HG03439 (cell line): Measurements from ENCODE around the gene ZNF496.
"Not testable (repeated sequence)": the region's sequence is repeated elsewhere in the genome, so short reads cannot be mapped to it uniquely, and the experiment has no call there.

ENCODE experiments used
- ATAC-seq: cut with Tn5 transposase; IDR thresholded peaks from one replicate; pipeline ENCODE4 v1.9.1; 2021; ENCODE audit warnings: mild to moderate bottlenecking, moderate library complexity; ENCODE audit not compliant: unreplicated experiment

Gene ZNF496

GRCh38 chr1:247331525-247332214, at the start of gene ZNF496:
Gene ZNF496 (minus strand): TSS chr1:247331867. CDS start chr1:247329578, 2,289 bp downstream.
- ATAC-seq = peak; percentile 66

DNA sequence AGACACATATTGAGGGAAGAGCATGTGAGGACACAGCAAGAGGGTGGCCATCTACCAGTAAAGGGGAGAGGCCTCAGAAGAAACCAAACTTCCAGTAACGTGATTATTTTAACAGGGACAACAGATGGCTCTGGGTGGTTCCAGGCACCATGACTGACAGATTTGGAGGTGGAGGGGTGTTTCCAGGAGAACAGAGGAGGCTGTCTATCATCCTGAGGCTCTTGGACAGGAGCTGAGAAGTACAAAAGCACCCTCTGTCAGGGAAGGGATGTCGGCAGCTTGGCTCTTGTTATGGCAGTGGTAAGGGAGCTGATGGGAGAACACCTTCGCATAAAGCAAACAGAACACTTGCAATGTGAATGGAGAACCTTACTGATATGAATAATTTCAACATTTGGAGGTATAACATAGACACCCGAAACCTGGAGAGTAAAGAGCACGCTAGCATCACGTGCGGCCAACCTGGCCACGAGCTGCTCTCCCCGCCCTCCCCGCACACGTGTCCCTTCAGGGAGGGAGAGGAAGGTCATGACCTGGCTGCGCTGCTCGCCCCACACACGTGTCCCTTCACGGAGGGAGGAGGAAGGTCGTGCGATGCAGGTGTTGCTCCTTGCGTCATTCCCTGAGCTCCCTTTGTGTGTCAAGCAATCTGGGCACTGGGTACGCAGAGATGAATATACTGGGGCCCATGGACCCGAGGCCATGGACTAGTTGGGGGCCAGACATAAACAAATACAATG, 46.8 kb upstream of the ZNF496 start:
- ATAC-seq = no peak

- ATAC-seq = not testable (repeated sequence)
These were observed 46.0 kb upstream of the ZNF496 start for GRCh38 chr1:247377656-247378055.

DNA sequence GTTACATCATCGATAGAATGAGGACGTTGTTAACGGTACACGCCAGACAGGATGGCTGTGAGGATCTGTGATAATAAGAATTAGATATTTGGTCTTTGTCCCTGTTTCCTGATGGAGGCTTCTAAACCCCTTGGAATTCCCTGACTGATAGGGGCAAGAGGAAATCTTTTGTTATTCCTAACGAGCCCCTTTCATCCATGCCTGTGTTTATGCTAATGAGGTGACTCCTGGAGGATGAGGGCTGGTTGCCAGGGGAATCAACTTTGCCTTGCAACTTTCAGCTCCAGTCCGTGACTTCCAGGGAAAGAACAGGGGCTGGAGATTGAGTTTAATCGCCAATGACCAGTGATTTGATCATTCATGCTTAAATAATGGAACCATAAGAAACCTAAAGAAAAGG, 45.0 kb upstream of the ZNF496 start:
- no peak for ATAC-seq

GRCh38 chr1:247375747-247376146, 44.1 kb upstream of the ZNF496 start:
- no peak for ATAC-seq

- ATAC-seq = not testable (repeated sequence)
These were observed 43.1 kb upstream of the ZNF496 start for GRCh38 chr1:247374651-247375334.

GRCh38 chr1:247373721-247374141, 42.1 kb upstream of the ZNF496 start:
- no peak for ATAC-seq

DNA sequence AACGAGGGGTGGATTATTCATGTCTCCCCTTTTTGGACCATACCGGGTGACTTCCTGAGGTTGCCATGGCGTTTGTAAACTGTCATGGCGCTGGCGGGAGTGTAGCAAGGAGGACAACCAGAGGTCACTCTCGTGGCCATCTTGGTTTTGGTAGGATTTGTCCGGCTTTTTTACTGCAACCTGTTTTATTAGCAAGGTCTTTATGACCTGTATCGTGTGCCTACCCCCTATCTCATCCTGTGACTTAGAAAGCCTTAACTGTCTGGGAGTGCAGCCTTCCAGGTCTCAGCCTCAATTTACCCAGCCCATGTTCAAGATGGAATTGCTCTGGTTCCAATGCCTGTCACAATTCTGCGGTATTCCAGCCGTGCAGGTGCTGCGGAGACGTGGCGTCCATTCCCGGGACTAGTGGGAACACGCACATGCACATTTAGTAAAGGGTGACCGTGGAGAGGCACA, 40.2 kb upstream of the ZNF496 start:
- ATAC-seq = no peak

GRCh38 chr1:247370786-247371732, 39.4 kb upstream of the ZNF496 start:
- no peak for ATAC-seq

- no peak for ATAC-seq
These were observed 37.0 kb upstream of the ZNF496 start for GRCh38 chr1:247368490-247369145.

DNA sequence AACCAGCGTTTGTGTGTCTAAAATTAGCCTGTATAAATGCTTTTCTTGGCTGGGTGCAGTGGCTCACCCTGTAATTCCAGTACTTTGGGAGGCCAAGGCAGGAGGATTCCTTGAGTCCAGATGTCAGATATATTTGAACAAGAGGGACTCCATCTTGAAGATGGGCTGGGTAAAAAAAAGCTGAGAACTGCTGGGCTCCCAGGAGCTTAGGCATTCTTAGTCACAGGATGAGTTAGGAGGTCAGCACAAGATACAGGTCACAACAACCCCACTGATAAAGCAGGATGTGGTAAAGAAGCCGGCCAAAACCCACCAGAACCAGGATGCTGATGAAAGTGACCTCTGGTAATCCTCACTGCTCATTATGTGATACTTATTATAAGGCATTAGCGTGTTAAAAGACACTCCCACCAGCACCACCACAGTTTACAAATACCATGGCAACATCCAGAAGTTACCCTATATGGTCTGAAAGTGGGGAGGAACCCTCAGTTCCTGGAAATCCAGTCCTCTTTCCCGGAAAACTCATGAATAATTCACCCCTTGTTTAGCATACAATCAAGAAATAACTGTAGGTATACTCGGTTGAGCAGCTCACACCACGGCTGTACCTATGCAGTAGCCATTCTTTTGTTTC, 36.2 kb upstream of the ZNF496 start:
- ATAC-seq = no peak

- no peak for ATAC-seq
These were observed 35.4 kb upstream of the ZNF496 start for GRCh38 chr1:247366926-247367645.

DNA sequence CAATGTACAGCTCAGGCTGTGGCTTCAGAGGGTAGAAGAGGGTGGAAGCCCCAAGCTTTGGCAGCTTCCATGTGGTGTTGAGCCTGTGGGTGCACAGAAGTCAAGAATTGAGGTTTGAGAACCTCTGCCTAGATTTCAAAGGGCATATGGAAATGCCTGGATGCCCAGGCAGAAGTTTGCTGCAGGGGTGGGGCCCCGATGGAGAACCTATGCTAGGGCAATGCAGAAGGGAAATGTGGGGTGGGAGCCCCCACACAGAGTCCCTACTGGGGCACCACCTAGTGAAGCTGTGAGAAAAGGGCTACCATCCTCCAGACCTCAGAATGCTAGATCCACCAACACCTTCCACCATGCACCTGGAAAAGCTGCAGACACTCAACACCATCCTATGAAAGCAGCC, 34.7 kb upstream of the ZNF496 start:
- ATAC-seq = not testable (repeated sequence)

DNA sequence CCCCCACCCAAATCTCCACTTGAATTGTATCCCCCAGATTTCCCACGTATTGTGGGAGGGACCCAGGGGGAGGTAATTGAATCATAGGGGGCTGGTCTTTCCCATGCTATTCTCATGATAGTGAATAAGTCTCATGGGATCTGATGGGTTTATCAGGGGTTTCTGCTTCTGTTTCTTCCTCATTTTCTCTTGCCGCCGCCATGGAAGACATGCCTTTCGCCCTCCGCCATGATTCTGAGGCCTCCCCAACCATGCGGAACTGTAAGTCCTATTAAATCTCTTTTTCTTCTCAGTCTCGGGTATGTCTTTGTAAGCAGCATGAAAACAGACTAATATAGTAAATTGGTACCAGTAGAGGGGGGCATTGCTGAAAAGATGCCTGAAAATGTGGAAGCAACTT, 33.4 kb upstream of the ZNF496 start:
- no peak for ATAC-seq

DNA sequence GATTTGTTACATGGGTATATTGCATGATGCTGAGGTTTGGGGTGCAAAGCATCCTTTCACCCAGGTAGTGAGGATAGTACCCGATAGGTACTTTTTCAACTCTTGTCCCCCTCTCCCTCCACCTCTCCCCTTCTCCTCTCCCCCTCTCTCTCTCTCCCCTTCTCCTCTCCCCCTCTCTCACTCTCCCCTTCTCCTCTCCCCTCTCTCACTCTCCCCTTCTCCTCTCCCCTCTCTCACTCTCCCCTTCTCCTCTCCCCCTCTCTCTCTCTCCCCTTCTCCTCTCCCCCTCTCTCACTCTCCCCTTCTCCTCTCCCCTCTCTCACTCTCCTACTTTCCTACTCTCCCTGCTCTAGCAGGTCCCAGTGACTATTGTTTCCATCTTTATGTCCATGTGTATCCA, 31.3 kb upstream of the ZNF496 start:
- ATAC-seq = not testable (repeated sequence)

- no peak for ATAC-seq
These were observed 30.5 kb upstream of the ZNF496 start for GRCh38 chr1:247362153-247362552.

DNA sequence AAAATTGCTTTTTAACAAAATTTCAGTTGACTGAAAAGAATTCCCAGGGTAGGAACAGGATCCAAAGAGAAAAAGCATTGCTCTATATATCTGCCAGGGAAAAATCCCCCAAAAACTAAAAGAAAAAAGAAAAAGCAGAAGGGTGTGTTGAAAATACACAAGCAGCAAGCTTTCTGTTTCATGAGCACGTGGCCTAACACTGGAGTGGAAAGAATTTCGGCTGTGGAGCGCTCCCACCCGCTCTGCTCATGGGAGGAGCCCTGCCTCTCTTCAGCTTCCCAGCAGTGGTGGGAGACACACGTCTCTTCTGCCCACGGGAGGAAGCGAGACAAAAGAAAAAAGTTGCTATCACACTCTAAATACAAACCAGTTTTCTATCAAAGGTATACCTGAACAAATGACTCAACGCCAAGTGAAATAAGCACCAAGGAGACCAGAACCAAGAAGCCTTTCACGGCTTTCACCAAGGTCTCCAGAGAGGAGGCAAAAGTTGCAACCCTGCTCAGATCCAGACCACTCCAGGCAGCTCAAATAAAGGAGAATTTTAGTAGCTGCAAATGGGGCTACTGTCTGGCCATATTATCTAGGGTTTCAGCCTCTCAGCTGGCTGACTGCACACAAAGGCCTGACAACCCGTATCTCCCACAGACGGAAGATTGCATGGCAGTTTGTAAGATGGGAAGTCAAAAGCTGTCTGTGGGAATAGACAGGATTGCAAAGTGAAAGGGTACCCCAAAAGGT, 29.5 kb upstream of the ZNF496 start:
- ATAC-seq = no peak
